OCI-LY7 (cell line): ENCODE data around the gene DOCK7. TPM values are rescaled to one million over a fixed set of nuclear protein-coding genes. Genes with fewer than 3 reads are reported as not detected.

Experiments
- BruUV-seq: library from RNA; stranded (reverse); fragments of 400-500 nt; replicated peaks from 2 replicates; lab custom pipeline; 2021; lab: Mats Ljungman, UMichigan
- CTCF ChIA-PET: fragments of 300-600 bp; sonication (Branson Sonifier 250); formaldehyde crosslinking; loops from one replicate; lab custom pipeline; 2022; ENCODE audit warnings: antibody characterized with exemption; ENCODE audit not compliant: unreplicated experiment; lab: Charles Lee
- POLR2A ChIA-PET: fragments of 300-600 bp; sonication (Branson Sonifier 250); formaldehyde crosslinking; loops from one replicate; lab custom pipeline; 2022; ENCODE audit warnings: antibody characterized with exemption; lab: Charles Lee
- DNase-seq: peaks from one replicate; pipeline ENCODE4 v3.0.0-alpha.2; 2015; ENCODE audit warnings: low spot score
- H2AFZ ChIP-seq: fragments of 200-600 bp; sonication (generic), shearing (Covaris generic); 2 replicates; pipeline ENCODE4 v1.6.1; 2014; ENCODE audit warnings: mild to moderate bottlenecking, antibody characterized with exemption, low read length, moderate library complexity
- H3K27ac ChIP-seq: fragments of 200-600 bp; sonication (generic); 2 replicates; pipeline ENCODE4 v1.5.1; 2014; ENCODE audit warnings: mixed run types, low read depth, mild to moderate bottlenecking, moderate library complexity, low read length, inconsistent platforms; ENCODE audit not compliant: poor library complexity, severe bottlenecking
- H3K36me3 ChIP-seq: fragments of 200-600 bp; sonication (generic); 2 replicates; pipeline ENCODE4 v1.6.1; 2014; ENCODE audit warnings: mild to moderate bottlenecking, antibody characterized with exemption, low read length, moderate library complexity, mixed read lengths; ENCODE audit not compliant: insufficient read depth
- H3K4me1 ChIP-seq: fragments of 200-600 bp; sonication (generic); 2 replicates; pipeline ENCODE4 v1.5.1; 2014; ENCODE audit warnings: mild to moderate bottlenecking, low read length; ENCODE audit not compliant: insufficient read depth, poor library complexity, severe bottlenecking
- H3K4me2 ChIP-seq: fragments of 200-600 bp; sonication (generic); 2 replicates; pipeline ENCODE4 v1.6.1; 2014; ENCODE audit warnings: mild to moderate bottlenecking, low read length
- H3K4me3 ChIP-seq: fragments of 200-600 bp; sonication (generic); 2 replicates; pipeline ENCODE4 v1.5.1; 2014; ENCODE audit warnings: mild to moderate bottlenecking, low read depth, low read length; ENCODE audit not compliant: poor library complexity, severe bottlenecking
- H3K79me2 ChIP-seq: fragments of 200-600 bp; sonication (generic); 2 replicates; pipeline ENCODE4 v1.6.1; 2016; ENCODE audit warnings: low read depth, mild to moderate bottlenecking, low read length, moderate library complexity, mixed read lengths; ENCODE audit not compliant: insufficient read depth
- H3K9me2 ChIP-seq: fragments of 200-600 bp; sonication (generic); 2 replicates; pipeline ENCODE4 v1.6.1; 2016; ENCODE audit warnings: mild to moderate bottlenecking, low read length, mixed read lengths; ENCODE audit not compliant: insufficient read depth
- H3K9me3 ChIP-seq: fragments of 200-600 bp; sonication (generic); 2 replicates; pipeline ENCODE4 v1.6.1; 2014; ENCODE audit warnings: mild to moderate bottlenecking, mixed run types, low read length, mixed read lengths
- H4K20me1 ChIP-seq: fragments of 200-600 bp; sonication (generic); 2 replicates; pipeline ENCODE4 v1.6.1; 2014; ENCODE audit warnings: mild to moderate bottlenecking, antibody characterized with exemption, low read length, moderate library complexity, mixed read lengths; ENCODE audit not compliant: insufficient read depth
- CTCF ChIP-seq: fragments of 200-600 bp; sonication (generic); conservative IDR thresholded peaks from 2 replicates; pipeline ENCODE4 v1.5.1; 2014; ENCODE audit warnings: mild to moderate bottlenecking, antibody characterized with exemption, low read length, moderate library complexity, mixed read lengths
- EZH2phosphoT487 ChIP-seq: fragments of 200-600 bp; sonication (generic); IDR thresholded peaks from 2 replicates; pipeline ENCODE4 v1.6.1; 2018; ENCODE audit warnings: low read depth, borderline replicate concordance, mild to moderate bottlenecking, mixed run types, antibody characterized with exemption, low read length, moderate library complexity, mixed read lengths
- intact Hi-C: fragments of 100-400 bp; cut with micrococcal nuclease; formaldehyde crosslinking; loops from one replicate; pipeline ENCODE4 v1.10.0; 2022; ENCODE audit not compliant: unreplicated experiment
- total RNA-seq, 2 experiments: library from RNA; depleted of rRNA in 1 of 2; stranded (reverse); fragments of >200 nt in 1 of 2; shearing (Covaris generic) in 1 of 2; gene quantifications; 2 replicates each; pipeline ENCODE4 v1.2.3, GENCODE V29; 2014 to 2022

Gene DOCK7
- total RNA-seq, 2 experiments from 2014 or later = 19.5 to 20.3 TPM

DNA sequence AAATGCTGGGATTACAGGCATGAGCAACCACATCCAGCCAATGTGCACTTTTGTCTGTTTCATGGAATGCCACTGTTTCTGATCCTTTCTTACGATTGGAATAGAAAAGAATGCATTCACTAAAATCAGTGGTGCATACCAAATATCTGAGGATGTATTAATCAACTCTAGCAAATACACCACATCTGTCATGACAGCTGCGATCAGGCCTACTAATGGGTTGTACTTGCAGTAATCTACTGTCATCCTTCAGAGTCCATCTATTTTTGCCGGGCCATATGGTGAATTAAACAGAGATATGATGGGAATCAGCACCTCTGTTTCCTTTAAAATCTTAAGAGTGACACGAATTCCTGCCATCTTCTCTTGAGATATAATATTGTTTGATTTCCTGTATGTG lies 259.8 kb downstream of the DOCK7 start:
- no peak for DNase-seq
- Histone ChIP-seq H3K27ac (no peak overlapping the region), H3K4me2 (no peak overlapping the region), H3K36me3 (no peaks in the 10 kb centered on the region), H4K20me1 (no peaks in the 10 kb centered on the region), H3K9me2 (no peaks in the 10 kb centered on the region), H3K4me3 (no peak overlapping the region), H2AFZ (no peak overlapping the region), H3K79me2 (no peaks in the 10 kb centered on the region), H3K4me1 (peaks cover 19% of the 10 kb centered on the region), H3K9me3 (no peaks in the 10 kb centered on the region)
- POLR2A ChIA-PET = no interaction called here
- BruUV-seq = no TSS peak
- TF ChIP-seq CTCF (no peak), EZH2phosphoT487 (no peak)
- CTCF ChIA-PET = no interaction called here
- intact Hi-C loops = no loop called here

- Histone ChIP-seq H3K4me3 (no peak overlapping the region), H3K36me3 (no peaks in the 10 kb centered on the region), H3K9me3 (no peaks in the 10 kb centered on the region), H3K79me2 (no peaks in the 10 kb centered on the region), H3K27ac (no peak overlapping the region), H3K9me2 (no peaks in the 10 kb centered on the region), H4K20me1 (no peaks in the 10 kb centered on the region), H2AFZ (peak overlapping the region; percentile 76; the same call in 1 of the 2 replicates), H3K4me2 (no peak overlapping the region), H3K4me1 (peaks cover 19% of the 10 kb centered on the region)
- intact Hi-C loops = no loop called here
- ChIA-PET CTCF (no interaction called here), POLR2A (no interaction called here)
- TF ChIP-seq CTCF = no peak
- no TSS peak for BruUV-seq
- no peak for DNase-seq
Observed at GRCh38 chr1:62426794-62427193, 261.4 kb downstream of the DOCK7 start.

GRCh38 chr1:62426237-62426636 lies 261.9 kb downstream of the DOCK7 start:
- H2AFZ ChIP-seq = peak overlapping the region; percentile 76
- DNase-seq = no peak
- no peaks in the 10 kb centered on the region for H4K20me1 ChIP-seq
- TF ChIP-seq CTCF = no peak
- TF ChIP-seq EZH2phosphoT487 = no peak
- no peaks in the 10 kb centered on the region for H3K36me3 ChIP-seq
- no peak overlapping the region for H3K4me3 ChIP-seq
- no peak overlapping the region for H3K4me2 ChIP-seq
- POLR2A ChIA-PET = interaction anchor here (1.3 kb wide), 1 partner anchor 10 kb away, joined by 3 read pairs; no protein-coding TSS in a partner anchor
- peaks cover 14% of the 10 kb centered on the region for H3K4me1 ChIP-seq
- H3K9me2 ChIP-seq = no peaks in the 10 kb centered on the region
- intact Hi-C loops = no loop called here
- BruUV-seq = no TSS peak
- H3K79me2 ChIP-seq = no peaks in the 10 kb centered on the region
- H3K27ac ChIP-seq = no peak overlapping the region
- no peaks in the 10 kb centered on the region for H3K9me3 ChIP-seq
- CTCF ChIA-PET = no interaction called here
